Activated CD4-positive, alpha-beta T cell treated with anti-CD3 and anti-CD28 coated beads, Interleukin-2, amount 50 U/mL, for 4 hours (primary cell): ENCODE measurements around the gene GABRG3.

ENCODE experiments used
- DNase-seq, 2 experiments: peaks; one replicate each; pipeline ENCODE4 v3.0.0-alpha.2; 2020

Gene GABRG3

DNA sequence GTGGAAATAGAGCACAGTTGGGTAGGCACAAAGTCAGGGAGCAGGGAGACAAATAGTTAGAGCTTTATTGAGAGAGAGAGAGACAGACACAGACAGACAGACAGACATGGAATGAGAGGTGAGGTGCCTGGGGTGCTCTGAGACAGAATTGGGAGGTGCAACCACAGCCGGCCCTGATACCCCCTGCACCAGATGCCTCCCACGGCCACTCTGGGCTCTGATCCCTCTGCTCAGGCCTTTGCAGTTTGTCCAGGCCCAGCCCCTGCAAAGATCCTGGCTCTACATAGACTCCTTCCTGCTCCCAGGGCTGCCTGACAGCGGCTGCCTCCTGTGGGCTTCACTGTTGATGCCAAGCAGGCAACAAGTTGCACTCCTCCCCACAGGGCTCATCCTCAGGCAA lies 283.8 kb downstream of the GABRG3 start:
- no peak for DNase-seq

- DNase-seq, result no peak
Observed at GRCh38 chr15:27256446-27256845, 285.5 kb downstream of the GABRG3 start.

DNA sequence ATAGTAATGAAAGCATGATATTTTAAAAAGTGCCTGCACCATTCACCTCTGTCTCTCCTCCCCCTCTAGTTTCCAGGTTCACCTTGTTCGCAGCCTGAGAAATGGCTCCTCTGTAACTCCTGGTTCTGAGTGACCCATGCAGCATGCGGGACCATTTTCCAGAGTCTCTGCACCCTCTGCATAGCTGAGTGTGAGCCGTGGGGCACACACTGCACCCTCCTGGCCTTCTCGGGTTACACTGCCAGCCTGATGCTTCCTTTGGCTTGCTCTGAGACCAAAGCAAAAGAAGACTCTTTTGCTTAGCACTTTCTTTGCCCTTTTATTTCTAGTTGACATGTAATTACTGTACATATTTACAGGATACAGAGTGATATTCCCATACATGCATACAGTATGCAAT lies 287.3 kb downstream of the GABRG3 start:
- DNase-seq, result no peak

DNA sequence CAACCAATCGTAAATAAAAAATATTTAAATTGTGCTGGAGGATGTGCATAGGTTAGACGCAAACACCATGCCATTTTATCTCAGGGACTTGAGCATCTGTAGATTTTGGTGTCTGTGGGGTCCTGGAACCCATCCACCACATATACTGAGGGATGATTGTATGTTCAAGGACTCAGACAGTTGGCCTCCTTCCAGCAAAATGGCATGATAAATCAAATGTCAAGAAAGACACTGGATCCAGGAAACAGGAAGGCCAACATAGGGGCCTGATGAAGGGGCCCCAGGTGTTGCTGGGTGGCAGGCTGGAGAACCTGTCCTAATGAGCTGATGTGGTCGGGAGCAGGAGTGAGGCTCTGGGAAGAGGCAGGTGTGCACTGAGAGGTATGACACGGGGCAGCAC lies 289.5 kb downstream of the GABRG3 start:
- DNase-seq, result no peak

- no peak for DNase-seq
Observed at GRCh38 chr15:27268923-27269322, 297.9 kb downstream of the GABRG3 start.

- DNase-seq, result no peak
Observed at GRCh38 chr15:27271258-27271657, 300.3 kb downstream of the GABRG3 start.

- no peak for DNase-seq
Observed at GRCh38 chr15:27272427-27272826, 301.4 kb downstream of the GABRG3 start.

DNA sequence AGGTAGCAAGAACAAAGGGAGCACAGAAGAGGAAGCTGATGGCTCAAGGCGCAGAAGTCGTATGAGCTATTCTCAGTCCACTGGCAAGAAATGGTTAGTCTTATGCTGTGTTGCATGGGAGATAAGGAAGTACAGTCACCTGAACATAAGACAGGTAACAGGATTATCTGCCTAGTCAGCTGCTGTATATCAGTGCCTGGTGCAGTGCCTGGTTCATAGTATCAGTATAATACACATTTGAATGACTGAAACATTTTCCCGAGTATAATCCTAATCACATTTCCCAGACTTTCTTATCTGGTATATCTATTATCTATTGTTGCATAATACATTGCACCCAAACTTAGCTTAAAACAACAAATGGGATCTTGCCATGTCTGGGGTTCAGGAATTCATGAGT lies 302.5 kb downstream of the GABRG3 start:
- DNase-seq, result no peak

GRCh38 chr15:27278761-27279160 lies 307.8 kb downstream of the GABRG3 start:
- no peak for DNase-seq

- DNase-seq, result no peak
Observed at GRCh38 chr15:27292641-27293040, 321.7 kb downstream of the GABRG3 start.

- DNase-seq, result no peak
Observed at GRCh38 chr15:27293607-27294006, 322.6 kb downstream of the GABRG3 start.

DNA sequence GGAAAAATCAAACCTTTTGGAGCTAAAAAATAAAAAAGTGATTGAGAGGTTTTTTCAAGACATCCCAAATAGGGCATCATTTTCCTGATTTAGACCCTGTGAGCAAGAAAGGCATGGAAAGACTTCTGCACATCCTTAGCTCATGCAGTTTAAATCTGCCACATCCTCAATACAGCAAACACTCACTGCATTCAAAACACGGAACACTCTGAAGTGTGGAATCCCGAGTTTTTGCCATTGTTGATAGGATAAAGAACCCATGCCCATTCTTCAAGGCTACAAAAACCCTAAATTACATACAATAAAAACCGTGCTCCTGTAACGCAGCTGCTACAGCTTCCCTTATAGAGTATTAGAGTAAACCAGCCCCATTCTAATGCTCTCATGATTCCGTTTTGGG lies 346.8 kb downstream of the GABRG3 start:
- DNase-seq, result no peak

GRCh38 chr15:27323801-27324200 lies 352.8 kb downstream of the GABRG3 start:
- DNase-seq, result no peak

GRCh38 chr15:27324886-27325615 lies 354.1 kb downstream of the GABRG3 start:
- no peak for DNase-seq

- DNase-seq, result no peak
Observed at GRCh38 chr15:27327467-27328025, 356.6 kb downstream of the GABRG3 start.

DNA sequence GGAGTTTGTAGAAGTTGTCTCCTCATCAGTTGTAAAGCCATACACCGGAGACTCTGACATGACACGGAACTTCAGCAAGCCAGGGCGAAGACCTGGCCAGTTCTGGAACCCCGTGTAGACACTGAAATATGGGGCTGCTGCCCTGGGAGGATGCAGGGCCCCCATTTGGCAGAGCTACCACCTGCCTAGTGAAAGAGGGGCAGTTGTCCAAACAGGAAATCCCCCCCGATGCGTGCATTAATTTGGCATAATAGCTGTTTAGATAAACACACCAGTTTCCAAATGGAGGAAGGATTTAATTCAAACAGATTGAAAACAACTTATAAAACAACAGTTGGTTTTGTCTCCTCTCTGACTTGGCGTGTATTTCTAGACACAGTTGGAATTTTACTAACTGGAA lies 357.2 kb downstream of the GABRG3 start:
- no peak for DNase-seq

DNA sequence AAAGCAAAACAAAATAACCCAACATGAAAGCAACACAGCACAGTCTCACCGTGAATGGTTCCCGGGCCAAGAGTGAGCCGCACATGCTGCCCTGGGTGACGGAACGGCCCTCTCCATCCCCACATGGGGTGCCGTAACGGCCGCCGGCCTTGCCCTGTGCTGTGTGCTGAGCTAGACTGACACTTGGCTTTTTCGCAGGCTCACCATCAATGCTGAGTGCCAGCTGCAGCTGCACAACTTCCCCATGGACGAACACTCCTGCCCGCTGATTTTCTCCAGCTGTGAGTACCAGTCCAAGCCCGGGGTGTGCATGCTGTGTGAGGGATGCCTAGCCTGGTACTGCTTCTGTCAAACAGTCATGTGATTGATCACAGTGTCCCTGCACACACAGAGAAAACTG lies 357.6 kb downstream of the GABRG3 start:
- DNase-seq, result no peak

GRCh38 chr15:27330326-27330725 lies 359.3 kb downstream of the GABRG3 start:
- DNase-seq, result no peak

DNA sequence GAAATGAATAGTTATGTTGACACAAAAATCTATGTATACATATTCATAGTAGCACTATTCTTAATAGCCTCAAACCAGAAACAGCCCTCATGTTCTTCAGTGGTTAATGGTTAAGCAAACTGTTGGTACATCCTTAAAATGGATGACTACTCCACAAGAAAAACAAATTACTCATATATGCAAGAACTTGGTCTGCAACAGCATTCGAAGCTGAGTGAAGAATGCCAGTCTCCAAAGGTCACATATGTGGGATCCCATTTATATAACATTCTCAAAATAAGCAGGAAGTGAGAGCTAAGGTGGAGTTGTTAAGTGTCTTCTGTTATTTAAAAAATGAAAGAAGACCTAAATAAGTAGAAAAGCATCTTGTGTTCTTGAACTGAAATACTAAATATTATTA lies 365.7 kb downstream of the GABRG3 start:
- DNase-seq, result no peak

DNA sequence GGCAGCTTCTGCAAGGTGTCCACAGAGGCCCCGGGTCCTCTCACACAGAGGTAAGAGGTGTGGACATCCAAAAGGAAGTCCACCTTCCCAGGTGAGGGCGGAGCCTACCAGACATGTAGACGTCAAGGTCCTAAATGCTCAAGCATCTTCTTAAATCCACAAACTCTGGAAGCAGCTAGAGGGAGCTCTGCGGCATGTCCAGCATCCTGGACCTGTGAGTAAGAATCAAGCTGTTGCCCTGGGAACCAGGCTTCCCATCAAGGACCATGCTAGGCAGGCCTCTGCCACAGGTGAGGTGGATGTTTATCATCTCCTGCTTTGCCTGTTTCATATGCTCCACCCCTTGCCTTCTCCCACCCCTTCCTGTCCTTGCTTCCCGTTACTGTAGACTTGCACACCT lies 368.2 kb downstream of the GABRG3 start:
- DNase-seq, result no peak

- DNase-seq, result no peak
Observed at GRCh38 chr15:27341780-27342343, 370.9 kb downstream of the GABRG3 start.

DNA sequence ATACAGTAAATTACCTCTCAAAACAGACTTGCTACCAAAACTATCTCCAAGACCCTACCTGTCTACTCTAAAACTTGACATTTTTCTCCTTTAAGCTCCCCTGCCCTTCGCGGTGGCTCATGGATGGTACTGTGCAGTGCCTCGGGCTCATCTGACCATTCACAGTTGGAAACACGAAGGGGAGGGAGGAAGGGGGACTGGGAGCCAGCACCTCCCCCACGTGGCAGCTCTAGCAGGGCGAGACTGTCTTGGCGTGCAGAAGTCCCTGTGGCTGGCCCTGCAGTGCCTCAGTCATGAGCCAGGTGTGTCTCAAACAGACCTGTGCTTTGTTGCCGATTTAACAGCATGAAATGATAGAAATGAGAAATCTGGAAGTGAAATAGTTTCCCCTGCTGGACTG lies 372.0 kb downstream of the GABRG3 start:
- DNase-seq, result no peak

DNA sequence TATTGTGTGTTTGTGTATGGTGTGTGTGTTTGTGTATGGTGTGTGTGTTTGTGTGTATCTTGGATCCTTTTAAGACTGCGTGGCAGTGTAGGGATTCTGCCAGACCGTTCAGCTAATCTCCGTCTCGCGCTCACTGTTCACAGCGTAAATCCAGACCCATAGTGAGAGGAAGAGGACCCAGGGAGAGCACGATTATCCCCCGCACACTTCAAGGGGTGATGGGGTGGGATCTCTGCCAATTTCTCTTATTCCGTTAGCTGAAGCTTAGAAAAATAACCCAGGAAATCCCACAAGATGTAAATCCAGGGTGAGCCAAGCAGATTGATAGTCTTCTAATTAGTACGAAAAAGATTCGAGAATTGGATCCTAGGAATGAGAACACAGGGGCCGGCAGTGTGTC lies 381.2 kb downstream of the GABRG3 start:
- no peak for DNase-seq

DNA sequence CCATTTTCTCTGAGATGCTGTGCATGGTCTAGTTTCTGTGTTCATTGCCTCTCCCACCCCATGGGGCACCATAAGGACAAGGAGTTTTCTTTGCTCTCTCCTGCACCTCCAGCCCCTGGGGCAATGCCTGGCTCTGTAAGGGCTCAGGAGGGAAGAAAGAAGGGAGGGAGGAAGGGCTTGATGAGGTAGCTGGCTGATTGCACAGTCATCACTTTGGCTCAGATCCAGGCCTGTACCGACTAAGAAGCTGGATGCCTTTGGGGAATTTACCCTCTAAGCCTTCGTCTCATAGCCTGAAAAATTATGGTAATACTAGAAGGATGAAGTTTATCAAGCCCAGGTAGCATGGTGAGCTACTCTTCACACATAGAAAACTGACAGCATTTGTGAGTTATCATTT lies 382.9 kb downstream of the GABRG3 start:
- DNase-seq, result no peak
